GM21390 (cell line): ENCODE data around the gene NAV2.
"Not testable (repeated sequence)": the region's sequence is repeated elsewhere in the genome, so short reads cannot be mapped to it uniquely, and the experiment has no call there.

Experiments used
- ATAC-seq: cut with Tn5 transposase; IDR thresholded peaks from one replicate; pipeline ENCODE4 v1.9.1; 2021; ENCODE audit not compliant: unreplicated experiment

NAV2 gene

GRCh38 chr11:19882356-19882755 lies 169.7 kb downstream of the NAV2 start:
- no peak for ATAC-seq

DNA sequence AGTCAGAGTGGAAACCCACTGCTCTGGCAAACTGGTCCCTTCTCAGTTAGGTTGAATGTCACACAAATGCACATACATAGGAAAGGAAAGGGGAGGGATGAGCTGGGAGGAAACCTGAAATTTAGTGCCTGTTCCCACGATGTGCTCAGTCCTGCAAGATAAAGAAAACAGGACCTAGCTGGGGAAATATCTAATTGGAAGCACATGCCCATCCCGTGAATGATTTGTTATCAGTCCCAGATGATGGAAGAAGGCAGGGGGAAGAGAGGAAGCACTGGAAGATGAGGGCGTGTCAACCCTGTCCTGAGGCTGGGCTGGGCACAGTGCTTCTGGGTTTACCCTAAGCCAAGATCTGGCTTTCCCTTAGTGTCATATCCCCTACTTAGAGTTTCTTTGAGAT lies 173.9 kb downstream of the NAV2 start:
- no peak for ATAC-seq

GRCh38 chr11:19887842-19888241 lies 175.2 kb downstream of the NAV2 start:
- no peak for ATAC-seq

DNA sequence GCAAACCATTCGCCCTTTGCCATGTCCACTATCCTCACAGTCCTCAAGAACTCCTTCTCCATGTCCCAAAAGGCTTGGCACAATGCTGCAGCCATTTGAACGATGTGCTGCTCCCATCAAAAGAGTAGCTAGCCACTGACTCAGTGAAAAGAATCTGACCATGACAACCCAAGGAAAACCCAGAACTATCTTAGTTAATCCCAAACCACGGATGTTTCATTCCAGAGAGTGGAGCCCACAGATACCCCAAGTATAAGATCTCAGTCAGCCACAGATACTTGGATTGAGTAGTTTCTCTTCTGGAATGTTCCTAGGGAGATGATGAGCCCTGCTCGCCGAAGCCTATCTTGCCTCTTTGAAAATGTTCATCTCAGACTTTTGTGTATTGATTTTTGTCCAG lies 176.9 kb downstream of the NAV2 start:
- no peak for ATAC-seq

DNA sequence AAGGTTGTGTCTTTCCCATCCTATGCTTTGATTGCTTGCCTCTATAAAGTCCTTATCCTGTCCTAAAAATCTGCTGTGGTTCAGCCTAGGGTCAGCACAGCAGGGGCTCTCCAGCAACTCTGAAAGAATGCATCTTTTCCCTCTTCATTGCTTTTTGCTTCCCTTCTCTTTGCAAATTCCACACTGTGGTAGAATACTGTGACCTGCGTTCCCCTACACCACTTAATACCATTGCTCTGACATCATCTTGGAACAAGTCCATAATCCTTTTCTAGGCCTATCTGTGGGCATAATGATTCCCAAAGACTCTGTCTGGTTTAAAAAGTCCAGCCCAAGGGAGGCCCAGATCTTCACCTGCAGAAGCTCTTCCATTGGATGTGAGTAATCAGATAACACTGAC lies 177.7 kb downstream of the NAV2 start:
- no peak for ATAC-seq

DNA sequence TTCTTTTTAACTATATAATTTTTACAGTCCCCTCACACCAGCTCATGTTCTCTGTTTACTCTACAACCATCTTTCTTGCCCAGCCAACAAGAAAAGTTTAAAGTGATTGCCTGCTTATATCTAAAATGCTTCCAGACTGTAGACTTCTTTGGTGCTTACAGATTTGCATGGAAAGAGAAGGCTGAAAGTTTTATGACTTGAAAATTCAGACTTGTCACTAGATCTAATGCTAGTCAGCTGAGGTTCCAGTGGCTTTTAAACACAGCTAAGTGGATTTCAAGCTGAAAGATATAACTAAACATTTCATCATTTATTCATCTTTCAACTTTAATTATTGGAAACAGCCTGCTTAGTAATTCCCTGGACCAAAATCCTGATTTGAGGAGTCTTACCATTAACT lies 178.4 kb downstream of the NAV2 start:
- ATAC-seq, result no peak

- ATAC-seq, result no peak
Measured at GRCh38 chr11:19892387-19892786, 179.8 kb downstream of the NAV2 start.

DNA sequence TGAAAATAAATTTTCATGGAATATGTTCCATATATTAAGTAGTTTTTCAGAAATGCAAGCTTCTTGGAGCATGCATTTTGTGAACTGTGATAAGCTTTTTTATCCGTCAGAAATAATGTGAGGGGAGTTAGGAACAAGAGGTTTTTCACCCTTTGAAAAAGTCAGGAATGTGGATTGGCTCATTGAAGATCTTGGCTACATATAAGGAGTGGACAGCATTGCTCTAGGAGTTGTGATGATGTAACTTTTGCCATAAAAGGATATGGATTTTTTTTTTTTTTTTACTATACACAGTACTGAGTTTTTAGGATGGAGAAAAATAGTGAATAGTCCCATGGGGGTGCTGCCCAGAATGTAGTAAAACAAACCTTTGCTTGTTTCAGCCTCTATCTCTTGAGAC lies 180.2 kb downstream of the NAV2 start:
- ATAC-seq, result no peak

- no peak for ATAC-seq
Measured at GRCh38 chr11:19894404-19894803, 181.8 kb downstream of the NAV2 start.

DNA sequence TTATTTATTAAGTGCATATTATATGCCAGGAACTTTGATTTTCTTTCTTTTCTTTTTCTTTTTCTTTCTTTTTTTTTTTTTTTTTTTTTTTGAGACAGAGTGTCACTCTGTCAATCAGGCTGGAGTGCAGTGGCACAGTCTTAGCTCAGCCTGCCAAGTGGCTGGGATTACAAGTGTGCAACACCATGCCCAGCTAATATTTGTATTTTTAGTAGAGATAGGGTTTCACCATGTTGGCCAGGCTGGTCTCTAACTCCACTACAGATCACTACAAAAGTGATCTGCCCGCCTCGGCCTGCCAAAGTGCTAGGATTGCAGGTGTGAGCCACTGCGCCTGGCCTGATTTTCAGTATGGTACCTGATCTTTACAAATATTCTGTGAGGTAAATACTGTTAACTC lies 182.4 kb downstream of the NAV2 start:
- ATAC-seq, result not testable (repeated sequence)

GRCh38 chr11:19895776-19896175 lies 183.1 kb downstream of the NAV2 start:
- no peak for ATAC-seq

GRCh38 chr11:19903620-19904069 lies 191.0 kb downstream of the NAV2 start:
- ATAC-seq, result no peak

- no peak for ATAC-seq
Measured at GRCh38 chr11:19905280-19905853, 192.7 kb downstream of the NAV2 start.

DNA sequence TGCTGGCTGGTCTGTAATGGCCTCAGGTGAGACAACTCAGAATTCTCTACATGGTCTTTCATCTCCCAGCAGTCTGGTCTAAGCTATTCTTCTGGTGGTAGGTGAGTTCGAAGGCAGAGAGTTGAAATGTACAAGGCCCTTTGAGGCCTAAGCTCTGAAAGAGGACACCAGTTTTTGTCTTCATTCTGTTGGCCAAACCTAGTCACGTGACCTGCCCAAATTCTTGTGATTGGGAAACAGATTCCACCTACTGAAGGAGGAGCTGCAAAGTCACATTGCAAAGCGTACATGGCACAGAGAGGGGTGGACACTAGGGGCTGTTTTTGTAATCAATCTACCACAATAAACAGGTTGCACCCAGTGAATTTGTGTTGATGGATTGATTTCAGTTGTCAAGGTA lies 193.5 kb downstream of the NAV2 start:
- no peak for ATAC-seq

DNA sequence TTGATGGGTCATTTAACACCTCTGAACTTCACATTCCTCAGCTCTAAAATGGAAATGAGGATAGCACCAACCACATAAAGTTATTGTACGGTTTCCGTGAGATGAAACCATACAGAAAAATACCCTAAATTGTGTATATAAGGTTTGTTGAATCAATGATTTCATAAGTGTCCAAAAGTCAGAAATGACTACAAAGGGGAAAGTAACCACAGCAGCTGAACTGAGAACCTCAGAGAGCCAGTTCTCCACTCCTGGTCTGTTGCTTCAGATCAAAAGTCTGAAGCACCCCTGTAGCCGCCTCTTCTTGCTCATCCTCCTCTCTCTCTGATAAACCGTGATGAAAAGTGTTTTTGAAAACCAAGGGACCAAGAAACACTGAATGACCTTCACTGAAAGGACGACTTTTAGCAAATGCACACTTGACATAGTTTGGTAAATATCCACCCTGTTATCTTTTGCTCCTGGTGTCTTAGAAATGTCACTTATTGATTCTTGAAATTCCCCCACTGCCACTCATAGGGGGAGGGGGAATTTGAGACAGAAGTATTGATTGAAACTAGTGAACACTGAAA lies 194.5 kb downstream of the NAV2 start:
- no peak for ATAC-seq

- ATAC-seq, result no peak
Measured at GRCh38 chr11:19907839-19908238, 195.2 kb downstream of the NAV2 start.

DNA sequence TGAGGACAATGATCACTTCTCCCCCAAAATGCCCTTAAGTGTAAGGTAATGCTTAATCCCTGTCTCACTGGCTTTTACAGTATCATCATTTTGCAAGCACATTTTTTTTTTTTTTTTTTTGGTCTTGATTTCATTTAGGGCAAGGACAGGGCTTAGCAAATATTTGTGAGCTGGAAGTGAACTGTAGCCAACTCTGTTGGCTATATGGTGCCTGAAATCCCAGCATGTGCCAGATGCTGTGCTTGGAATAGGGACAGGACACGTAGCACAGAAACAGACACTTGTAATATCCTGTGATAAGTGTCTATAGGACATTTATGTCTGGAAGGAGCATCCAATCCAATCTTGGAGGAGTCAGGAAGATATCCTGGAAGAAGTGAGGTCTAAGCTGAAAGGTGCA lies 198.3 kb downstream of the NAV2 start:
- ATAC-seq, result no peak

GRCh38 chr11:19912115-19912957 lies 199.7 kb downstream of the NAV2 start:
- no peak for ATAC-seq

- no peak for ATAC-seq
Measured at GRCh38 chr11:19912958-19913892, 200.6 kb downstream of the NAV2 start.

GRCh38 chr11:19913893-19914249 lies 201.2 kb downstream of the NAV2 start:
- ATAC-seq, result no peak

GRCh38 chr11:19915808-19916207 lies 203.2 kb downstream of the NAV2 start:
- no peak for ATAC-seq
